ENCODE measurements around the gene ENTPD7. TPM values are rescaled to one million over a fixed set of nuclear protein-coding genes. Genes with fewer than 3 reads are reported as not detected.

Gene ENTPD7
- total and polyA plus RNA-seq, 2 experiments from 2014 or later = 5.1 to 6.7 TPM

GRCh38 chr10:99693933-99694583, 34.7 kb downstream of the ENTPD7 start:
- no peaks in the 10 kb centered on the region for H3K4me1 ChIP-seq (ENCODE audit: low read depth)
- H3K4me3 ChIP-seq = no peak overlapping the region
- DNase-seq (ENCODE audit: low read depth in 1 of 2, low spot score in 1 of 2) = peak in 1 of 2 donors; percentile 35
- H3K36me3 ChIP-seq = peaks cover 16% of the 10 kb centered on the region
- TF ChIP-seq, protein P1, sequence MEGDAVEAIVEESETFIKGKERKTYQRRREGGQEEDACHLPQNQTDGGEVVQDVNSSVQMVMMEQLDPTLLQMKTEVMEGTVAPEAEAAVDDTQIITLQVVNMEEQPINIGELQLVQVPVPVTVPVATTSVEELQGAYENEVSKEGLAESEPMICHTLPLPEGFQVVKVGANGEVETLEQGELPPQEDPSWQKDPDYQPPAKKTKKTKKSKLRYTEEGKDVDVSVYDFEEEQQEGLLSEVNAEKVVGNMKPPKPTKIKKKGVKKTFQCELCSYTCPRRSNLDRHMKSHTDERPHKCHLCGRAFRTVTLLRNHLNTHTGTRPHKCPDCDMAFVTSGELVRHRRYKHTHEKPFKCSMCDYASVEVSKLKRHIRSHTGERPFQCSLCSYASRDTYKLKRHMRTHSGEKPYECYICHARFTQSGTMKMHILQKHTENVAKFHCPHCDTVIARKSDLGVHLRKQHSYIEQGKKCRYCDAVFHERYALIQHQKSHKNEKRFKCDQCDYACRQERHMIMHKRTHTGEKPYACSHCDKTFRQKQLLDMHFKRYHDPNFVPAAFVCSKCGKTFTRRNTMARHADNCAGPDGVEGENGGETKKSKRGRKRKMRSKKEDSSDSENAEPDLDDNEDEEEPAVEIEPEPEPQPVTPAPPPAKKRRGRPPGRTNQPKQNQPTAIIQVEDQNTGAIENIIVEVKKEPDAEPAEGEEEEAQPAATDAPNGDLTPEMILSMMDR (IDR thresholded peaks at IDR 0.05; ENCODE audit: low read depth, low read length) = no peak
- H3K27me3 ChIP-seq = no peaks in the 10 kb centered on the region
- no peak overlapping the region for H3K27ac ChIP-seq
- H3K9me3 ChIP-seq (ENCODE audit: low read depth) = no peaks in the 10 kb centered on the region

GRCh38 chr10:99695761-99696160, 36.5 kb downstream of the ENTPD7 start:
- DNase-seq (ENCODE audit: low read depth in 1 of 2, low spot score in 1 of 2) = no peak
- Histone ChIP-seq H3K9me3 (ENCODE audit: low read depth) (no peaks in the 10 kb centered on the region), H3K4me1 (ENCODE audit: low read depth) (no peaks in the 10 kb centered on the region), H3K4me3 (no peak overlapping the region), H3K27me3 (no peaks in the 10 kb centered on the region), H3K27ac (no peak overlapping the region), H3K36me3 (peaks cover 18% of the 10 kb centered on the region)
- TF ChIP-seq, protein P1 (IDR thresholded peaks at IDR 0.05; ENCODE audit: low read depth, low read length) = no peak

DNA sequence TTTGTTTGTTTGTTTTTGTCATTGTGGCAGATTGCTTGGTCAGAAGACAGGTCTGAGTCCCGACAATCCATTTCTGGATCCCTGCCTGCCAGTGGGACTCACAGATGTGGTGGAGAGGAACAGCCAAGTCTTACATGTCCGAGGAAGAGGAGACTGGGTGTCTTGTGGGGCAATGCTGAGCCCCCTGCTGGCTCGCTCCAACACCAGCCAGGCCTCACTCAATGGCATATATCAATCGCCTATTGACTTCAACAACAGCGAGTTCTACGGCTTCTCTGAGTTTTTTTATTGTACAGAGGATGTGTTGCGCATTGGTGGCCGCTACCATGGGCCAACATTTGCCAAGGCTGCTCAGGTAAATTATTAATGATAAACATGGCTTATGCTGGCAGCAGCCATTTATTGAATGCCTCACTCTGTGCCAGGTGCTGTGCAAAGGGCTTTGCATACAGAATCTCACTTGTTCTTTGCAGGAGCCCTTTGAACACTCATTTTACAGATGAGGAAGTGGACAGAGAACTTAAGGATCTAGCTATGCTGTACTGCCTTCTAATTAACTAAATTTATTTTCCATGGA, 39.3 kb downstream of the ENTPD7 start:
- peaks cover 29% of the 10 kb centered on the region for H3K36me3 ChIP-seq
- no peaks in the 10 kb centered on the region for H3K9me3 ChIP-seq (ENCODE audit: low read depth)
- no peak for DNase-seq (ENCODE audit: low read depth in 1 of 2, low spot score in 1 of 2)
- H3K4me1 ChIP-seq (ENCODE audit: low read depth) = no peaks in the 10 kb centered on the region
- H3K27ac ChIP-seq = no peak overlapping the region
- TF ChIP-seq, protein P1 (IDR thresholded peaks at IDR 0.05; ENCODE audit: low read depth, low read length) = peak; percentile 18
- H3K4me3 ChIP-seq = no peak overlapping the region
- no peaks in the 10 kb centered on the region for H3K27me3 ChIP-seq

DNA sequence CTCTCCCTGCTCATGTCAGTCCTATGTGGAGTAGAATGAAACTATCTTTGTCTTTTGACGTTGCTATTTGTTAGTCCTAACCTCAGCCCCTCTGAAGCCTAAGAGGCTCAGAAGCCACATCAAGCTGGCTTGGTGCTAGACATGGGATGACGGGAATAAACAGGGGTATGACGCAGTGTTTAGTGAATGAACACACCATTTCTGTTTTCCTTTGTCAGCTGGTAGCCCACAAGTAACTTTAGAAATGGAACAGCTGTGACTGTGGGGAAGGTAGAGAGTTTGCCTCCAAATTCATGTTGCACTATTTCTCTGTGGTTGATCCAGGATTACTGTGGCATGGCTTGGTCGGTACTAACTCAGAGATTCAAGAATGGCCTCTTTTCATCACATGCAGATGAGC, 41.3 kb downstream of the ENTPD7 start:
- Histone ChIP-seq H3K27ac (no peak overlapping the region), H3K4me1 (ENCODE audit: low read depth) (no peaks in the 10 kb centered on the region), H3K4me3 (no peak overlapping the region), H3K27me3 (no peaks in the 10 kb centered on the region), H3K9me3 (ENCODE audit: low read depth) (no peaks in the 10 kb centered on the region), H3K36me3 (peaks cover 32% of the 10 kb centered on the region)
- DNase-seq (ENCODE audit: low read depth in 1 of 2, low spot score in 1 of 2) = no peak
- TF ChIP-seq, protein P1 (IDR thresholded peaks at IDR 0.05; ENCODE audit: low read depth, low read length) = no peak

- Histone ChIP-seq H3K27me3 (no peaks in the 10 kb centered on the region), H3K9me3 (ENCODE audit: low read depth) (no peaks in the 10 kb centered on the region), H3K27ac (no peak overlapping the region), H3K4me3 (no peak overlapping the region), H3K4me1 (ENCODE audit: low read depth) (peaks cover 5% of the 10 kb centered on the region), H3K36me3 (peaks cover 3% of the 10 kb centered on the region)
- no peak for DNase-seq (ENCODE audit: low read depth in 1 of 2, low spot score in 1 of 2)
- TF ChIP-seq, protein P1 (IDR thresholded peaks at IDR 0.05; ENCODE audit: low read depth, low read length) = no peak
Observed at GRCh38 chr10:99708428-99709012, 49.2 kb downstream of the ENTPD7 start.

Data from cardiac muscle cell (in vitro differentiated cells and primary cell).